Activated T-helper 1 cell treated with anti-CD3 and anti-CD28 coated beads, Interleukin-2, amount 50 U/mL, for 16 hours (primary cell): Measurements from ENCODE around the gene LRIG1.

ENCODE experiments used
- DNase-seq, 2 donors: peaks; one replicate each; pipeline ENCODE4 v3.0.0-alpha.2; 2020; ENCODE audit warnings: low read depth in 1 of 2, low spot score in 1 of 2

LRIG1 gene

DNA sequence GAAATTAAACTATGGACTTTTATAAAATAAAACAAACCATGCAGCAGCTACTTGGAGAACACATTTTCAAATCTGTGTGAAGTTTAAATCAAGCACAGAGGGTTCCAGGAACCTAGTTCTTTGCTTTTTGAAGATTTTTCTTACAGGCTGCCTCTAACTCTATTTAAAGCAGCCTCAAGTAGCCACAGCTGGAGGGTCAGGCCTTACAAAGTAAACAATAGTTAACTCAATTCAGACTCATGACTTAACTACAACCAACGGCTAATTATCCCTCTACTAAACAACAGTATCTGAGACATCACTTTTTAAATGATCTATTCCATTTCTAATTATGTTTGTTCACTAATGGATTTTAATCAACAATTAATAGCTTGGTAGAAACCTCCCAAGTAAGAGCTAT, 9.8 kb downstream of the LRIG1 start:
- no peak for DNase-seq

DNA sequence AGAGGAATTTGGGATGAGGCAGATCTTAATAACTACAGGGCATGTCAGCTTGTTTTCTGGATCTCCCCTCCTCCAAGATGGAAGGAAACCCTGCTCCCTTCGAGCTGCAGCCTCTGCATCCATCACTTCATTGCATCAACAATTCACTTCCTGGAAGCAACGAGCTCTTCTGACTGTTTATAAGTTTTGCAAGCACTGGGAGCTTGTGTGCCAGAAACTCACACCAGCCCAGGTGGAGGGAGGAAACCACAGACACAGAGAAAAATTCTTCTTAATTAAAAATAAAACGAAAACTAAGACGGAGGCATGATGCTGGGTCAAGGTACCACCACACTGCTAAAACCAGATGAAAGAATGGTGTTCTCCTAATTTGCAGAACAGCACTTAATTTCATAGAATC, 10.6 kb downstream of the LRIG1 start:
- no peak for DNase-seq

DNA sequence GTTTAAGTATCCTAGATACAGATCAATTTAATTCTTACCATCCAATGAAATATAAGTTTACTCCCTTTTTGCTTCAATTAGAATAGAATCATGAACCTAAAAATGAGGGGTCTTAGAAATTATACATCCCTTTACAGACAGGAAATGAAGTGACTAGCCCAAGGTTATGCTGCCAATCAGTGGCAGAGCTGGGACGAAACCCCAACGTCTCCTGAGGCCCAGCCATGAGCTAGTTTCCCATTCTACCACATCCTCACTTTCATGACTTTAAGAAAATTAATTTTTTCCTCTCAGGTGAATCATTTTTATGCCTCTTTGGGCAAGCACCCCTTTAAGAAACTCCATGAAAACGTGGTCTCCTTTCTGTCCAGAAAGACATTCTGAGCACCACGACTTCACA, 11.2 kb downstream of the LRIG1 start:
- DNase-seq = no peak

DNA sequence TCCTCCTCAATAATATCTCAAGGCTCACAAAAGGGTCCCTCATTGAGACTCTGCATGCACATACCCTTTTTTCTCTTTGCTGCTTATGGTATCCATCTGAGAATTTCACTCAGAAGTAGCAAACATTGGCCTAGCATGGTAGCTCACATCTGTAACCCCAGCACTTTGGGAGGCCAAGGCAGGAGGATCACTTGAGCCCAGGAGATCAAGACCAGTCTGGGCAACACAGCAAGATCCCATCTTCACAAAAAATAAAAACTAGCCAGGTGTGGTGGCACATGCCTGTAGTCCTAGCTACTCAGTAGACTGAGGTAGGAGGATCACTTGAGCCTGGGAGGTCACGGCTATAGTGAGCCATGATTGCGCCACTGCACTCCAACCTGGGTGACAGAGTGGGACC, 11.7 kb downstream of the LRIG1 start:
- DNase-seq = no peak

DNA sequence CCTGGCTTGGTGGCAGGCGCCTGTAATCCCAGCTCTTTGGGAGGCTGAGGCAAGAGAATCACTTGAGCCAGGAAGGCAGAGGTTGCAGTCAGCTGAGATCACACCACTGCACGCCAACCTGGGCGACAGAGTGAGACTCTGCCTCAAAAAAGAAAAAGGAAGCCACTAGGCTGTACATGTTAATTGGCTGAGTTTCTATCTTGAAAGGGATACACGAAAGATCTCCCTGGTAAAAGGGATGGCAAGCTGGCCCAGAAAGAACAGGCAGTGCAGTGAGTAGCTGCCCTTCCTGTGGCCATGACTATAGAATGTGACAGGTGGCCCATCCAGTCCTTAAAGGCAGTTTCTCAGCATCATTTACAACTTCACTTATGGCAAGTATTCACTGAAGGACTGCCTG, 12.3 kb downstream of the LRIG1 start:
- no peak for DNase-seq

DNA sequence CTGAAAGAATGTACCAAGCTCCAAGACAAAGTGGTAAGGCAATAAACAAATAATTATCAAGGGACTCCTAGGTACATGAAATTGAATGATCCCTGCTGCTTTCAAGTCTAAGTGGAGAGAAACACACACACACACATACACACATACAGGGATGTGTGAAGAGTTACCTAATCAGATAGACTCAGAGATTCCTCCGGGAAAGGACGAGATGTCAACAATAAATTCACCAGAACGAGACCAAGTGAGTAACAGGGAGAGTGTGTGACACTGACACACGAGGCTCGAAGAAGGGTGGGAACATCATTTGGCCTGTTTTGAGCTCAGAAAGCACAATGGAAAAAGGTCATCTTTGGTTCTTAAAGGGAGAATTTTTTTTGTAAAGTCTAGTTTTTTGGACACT, 13.4 kb downstream of the LRIG1 start:
- DNase-seq = no peak

DNA sequence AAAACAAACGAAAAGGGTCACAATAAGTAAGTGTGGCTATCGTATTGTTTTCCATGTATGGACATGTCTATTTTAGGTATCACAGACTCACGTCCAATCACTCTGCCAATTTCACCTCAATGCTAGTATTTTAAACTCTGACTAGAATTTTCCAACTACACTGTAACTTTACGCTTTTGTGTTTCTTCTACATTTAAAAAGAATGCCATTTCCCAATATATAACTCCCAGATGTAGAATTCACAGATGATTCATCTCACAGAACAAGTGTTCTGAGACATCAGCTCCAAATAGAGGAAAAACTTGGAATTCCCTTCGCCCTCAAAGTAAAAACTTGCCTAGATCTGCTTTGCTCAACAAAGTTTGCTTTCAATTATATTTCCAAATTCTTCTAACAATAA, 14.2 kb downstream of the LRIG1 start:
- no peak for DNase-seq

DNA sequence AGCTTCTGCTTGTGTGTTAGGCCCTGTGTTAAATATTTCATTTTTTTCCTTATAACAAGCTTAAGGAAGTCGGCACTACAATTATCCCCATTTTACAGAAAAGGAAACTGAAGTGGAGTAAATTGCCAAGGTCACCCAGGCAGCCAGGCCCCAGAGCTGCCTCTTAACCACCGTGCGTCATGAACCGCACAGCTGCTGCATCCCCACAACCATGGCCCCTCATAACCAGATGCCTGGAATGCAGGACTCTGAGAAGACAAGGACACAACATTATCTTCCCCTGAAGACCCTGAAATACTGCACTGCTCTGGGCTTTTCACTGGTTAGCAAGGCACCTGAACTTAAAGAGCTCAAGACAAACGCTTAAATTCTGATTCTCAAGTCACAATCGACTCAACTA, 14.6 kb downstream of the LRIG1 start:
- DNase-seq = no peak

DNA sequence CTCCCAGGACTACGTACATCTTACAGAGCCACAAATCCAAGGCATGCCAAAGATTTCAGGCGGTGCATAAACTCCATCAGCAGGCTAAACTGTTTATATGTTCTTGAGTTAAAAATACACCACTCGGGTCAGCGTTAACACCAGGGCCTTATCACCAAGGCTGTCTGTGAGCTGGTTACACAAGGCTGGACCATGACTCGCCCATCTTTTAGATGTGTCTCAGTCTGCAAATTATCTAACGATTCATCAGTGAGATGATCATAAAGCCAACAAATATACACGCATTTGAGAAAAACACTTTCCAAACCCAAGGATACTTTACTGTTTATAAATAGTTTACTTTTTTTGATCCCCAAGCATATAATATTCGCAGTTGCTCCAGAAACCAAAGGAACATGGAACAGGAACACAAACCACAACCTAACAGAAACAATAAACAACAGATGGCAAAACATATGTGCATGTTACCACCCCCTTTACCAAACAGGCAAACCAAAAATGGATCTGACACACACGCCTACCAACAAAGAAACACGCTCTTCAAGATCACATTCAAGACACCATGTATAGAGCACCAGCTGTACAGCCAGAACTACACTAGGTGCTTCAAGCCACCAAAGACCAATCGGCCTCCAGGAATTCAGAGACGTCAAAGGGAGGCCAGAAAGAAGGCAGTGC, 15.4 kb downstream of the LRIG1 start:
- DNase-seq = no peak

DNA sequence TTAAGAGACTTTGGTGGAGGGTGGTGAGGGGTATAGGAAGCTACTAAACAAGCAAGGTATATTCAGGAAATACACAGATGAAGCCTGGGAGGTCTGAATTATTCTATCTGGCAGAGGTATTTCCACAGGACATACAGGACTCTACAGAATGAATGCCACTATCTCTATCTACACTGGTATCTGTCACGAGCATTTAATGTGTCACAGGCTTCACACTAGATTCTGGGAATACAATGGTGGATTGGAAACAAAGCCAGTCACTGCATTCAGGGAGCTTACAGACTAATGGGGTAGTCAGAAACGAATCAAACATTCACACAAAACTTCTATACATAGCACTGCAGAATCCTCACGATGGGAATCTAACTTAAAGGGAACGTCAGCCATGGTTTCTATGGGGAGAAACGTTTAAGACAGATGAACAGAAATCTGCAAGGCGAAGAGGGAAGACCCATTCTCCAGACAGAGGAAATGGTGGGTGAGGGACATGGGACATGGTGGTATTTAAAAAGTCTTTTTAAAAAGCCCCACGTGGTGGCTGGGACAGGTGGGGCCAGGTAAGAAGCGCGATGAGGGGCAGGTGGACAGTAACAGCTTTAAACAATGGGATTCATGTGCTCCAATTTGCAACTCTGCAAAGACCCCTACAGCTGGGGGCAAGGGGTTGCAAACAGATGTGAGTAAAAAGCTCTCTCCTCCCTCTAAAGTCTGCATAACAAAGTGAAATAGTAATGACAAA, 16.5 kb downstream of the LRIG1 start:
- no peak for DNase-seq

DNA sequence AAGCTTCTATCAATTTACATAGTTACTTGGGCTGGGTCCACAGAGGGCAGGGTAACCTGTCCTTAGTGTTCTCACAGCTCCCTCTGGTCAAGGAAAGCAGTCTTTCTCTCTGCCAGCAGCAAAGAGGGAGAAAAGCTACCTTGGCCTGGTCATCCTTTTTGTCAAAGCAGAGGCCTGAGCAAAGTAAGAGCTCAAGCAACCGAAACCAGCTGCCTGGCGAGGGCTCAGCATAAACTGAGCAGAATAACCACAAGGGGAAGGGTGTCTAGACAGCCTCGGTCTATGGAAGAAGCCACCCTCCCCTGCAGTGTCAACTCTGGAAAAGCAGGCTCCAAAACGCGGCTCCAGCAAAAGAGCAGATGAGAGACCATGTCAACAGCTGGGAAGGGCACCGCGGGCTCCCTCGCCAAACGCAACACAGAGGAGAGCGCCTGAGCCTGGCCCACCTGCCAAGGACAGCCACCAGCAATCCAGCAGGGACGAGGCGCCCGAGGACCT, 17.4 kb downstream of the LRIG1 start:
- no peak for DNase-seq

DNA sequence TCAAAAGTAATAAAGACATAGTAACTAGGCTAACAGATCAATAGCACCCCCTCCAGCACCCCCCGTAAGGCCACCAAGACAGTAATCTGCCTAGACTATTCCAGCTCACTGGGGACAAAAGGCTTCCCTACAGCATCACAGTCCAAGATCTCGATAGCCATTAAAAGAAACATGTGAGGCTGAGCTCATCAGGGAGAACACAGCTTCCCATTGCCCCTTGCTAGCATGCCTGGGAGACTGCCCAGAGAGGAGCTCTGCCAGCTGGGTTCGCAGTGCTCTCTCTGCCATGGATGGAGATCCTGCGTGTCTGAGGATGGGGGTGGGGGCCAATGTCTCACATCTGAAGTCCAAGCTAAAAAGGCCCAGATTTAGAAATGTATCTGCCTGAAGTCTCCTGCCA, 17.8 kb downstream of the LRIG1 start:
- no peak for DNase-seq

DNA sequence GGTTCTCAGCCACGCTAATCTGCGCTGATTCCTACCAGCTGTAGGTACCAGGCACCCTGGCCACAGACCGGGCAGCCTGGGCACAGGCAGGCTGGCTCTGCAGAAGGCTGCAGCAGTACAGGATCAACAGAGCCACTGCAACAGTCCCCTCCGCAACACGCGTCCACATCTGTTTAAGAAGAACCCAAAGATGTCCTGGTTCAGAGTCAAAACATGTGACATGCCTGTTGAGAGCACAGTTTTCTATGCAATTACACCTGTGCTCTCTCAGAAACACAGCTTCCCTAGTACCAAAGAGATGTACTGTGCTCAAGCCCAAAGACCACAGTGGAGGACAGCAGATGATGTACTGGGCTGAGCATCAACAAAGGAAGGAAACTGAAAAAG, 18.8 kb downstream of the LRIG1 start:
- DNase-seq = no peak

DNA sequence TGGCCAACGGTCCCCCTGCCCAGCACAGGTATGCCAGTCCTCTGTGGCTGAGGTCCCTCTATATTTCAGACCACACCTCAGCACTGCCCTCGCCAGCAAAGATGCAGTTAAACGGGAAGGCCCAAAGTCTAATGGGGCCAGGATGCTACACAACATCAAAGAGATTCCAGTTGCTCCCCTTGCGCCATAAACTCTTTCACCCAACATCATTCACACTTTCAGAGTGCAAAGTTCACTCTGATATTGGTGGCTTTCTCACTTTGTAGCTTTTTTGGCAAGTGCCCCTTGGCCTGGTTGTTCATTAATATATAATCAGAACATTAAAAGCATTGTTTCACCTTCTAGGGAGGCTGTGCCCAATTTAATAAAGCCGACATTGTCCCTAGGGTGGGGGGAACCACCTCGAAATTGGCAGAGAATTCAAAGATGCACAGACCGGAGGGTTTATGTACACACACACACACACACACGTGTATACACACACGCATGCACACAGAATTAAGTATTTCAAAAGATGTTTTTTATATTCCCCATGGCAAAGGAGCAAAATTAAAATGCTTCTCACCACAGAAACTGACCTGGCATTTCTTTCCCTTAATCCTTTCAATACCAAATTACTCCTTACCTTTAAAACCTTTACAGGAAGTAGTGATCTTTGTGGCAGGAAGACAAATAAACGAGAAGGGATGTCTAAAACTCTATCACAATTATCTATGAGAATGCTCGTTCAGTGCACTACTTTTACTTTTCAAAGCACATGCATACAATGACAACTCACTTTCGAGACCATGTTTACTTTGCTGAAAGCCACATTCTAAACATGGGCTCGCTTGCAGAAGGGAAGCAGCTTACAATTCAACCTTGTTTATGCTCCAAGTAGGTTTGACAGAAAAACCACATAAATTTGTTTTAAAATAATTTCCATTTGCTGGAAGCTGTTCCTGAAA, 19.5 kb downstream of the LRIG1 start:
- no peak for DNase-seq

DNA sequence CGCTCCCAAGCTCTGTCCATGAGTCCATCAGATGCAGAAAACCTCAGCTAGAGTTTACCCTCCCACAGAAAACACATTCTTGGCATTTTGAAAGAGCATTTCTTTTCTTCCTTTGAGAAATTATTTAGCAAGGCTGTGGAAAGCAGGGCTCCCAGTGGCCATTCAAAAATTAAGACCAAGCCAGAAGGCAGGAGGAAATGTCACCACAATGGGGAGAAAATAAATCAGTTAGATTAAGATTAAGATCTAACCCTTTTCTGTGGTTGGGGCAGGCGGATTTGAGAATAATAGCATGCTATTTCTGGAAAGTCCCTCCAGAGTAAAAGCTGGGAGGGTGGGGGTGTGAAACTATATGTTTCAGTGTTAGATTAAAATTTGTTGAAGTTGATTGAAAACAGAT, 20.2 kb downstream of the LRIG1 start:
- no peak for DNase-seq

DNA sequence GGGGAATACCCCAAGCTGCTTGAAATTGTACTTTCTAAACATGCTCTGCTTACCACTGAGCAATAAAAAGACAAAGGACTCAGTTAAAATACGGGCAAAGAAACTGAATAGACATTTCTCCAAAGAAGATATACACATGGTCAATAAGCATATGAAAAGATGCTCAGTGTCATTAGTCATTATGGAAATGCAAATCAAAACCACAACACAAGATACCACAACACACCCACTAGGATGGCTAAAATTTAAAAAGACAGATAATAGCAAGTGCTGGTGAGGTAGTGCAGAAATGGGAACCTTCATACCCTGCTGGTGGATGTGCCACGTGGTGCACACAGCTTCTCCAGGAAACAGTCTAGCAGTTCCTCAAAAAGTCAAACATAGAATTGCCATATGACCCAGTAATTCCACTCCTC, 21.3 kb downstream of the LRIG1 start:
- no peak for DNase-seq

DNA sequence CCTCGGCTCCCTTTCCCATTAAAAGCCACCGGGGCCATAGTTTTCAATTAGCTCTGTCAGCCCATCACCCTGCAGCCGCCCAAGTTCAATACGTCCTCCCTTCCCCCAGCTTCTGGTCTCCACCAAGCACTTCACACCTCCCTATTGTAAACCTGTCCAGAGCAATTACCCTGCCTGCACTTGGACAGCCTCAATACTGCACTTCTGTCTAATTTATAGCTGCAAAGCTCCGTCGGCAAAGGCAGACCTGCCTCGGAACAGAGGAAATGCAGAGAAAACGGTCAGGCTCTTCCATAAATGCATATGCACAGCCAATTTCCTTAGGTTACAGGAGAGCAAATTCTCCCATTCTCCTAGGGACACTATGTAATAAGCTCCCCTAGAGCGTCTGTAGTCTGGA, 21.9 kb downstream of the LRIG1 start:
- no peak for DNase-seq

DNA sequence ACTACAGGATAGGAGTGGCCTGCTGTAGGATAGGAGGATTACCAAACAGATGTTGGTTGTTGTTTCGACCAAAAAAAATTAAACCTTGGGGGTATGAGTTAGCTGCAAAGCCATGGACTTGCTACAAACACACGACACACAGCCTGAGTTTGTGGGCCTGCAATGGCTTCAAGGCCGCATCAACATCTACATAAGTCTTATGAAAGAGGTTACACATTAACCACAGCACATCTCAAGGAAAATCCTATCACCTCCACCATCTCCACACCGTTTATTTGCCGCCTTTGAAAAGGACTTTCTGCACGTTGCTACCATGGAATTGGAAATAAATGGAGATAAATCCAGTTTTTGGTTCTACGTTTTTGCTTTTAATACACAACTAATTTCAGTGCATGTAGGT, 23.0 kb downstream of the LRIG1 start:
- no peak for DNase-seq

DNA sequence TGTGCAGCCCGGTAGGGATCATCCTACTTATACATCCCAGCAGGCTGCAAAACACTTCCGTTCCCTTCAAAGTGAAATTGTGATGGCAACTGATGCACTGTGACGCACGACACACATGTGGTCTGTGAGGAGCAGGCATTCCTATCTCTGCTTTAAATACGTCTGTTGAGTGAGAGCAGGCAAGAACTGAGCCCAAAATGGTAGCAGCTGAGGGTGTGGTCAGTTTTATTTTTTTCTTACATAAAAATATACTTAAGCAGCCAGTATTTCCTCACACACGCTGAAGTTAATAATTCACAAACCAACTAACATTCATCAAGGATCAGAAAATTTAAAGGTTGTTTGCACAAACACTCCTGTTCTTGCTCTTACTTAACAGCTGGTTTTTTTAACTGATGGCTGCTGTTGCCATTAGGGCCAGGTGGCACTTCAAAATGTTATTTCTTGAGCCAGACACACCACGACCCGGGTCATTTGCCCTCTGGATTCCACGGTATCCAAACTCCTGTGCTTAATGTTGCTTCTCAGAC, 23.9 kb downstream of the LRIG1 start:
- no peak for DNase-seq

DNA sequence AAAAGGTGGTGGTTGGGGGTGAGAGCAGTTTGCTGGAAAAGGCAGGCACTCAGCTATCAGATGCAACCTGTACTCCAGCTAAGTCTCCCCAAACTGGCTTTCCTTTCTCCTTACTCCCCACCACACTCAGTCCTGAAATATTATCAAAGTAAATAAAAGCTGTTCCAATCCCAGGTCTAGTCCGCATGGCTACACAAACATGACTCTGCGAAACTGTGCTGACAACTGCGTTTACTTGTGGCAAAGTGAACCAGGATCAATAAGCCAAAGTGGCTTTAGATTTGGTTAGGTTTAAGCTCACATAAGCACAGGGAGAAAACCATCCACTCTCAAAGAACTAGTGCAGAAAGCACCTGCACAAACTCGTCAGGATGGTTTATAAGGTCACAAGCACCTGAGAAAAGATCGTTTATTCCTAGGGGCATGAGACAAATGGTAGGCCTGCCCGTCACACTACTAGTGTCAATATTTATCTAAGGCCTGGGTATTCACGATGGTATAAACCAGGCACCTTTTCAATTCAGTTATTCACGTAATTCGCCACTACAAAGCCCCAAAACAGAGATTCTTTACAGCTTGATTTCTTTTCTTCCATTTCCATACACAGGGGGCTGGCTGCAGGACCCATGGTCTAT, 25.3 kb downstream of the LRIG1 start:
- DNase-seq = no peak

DNA sequence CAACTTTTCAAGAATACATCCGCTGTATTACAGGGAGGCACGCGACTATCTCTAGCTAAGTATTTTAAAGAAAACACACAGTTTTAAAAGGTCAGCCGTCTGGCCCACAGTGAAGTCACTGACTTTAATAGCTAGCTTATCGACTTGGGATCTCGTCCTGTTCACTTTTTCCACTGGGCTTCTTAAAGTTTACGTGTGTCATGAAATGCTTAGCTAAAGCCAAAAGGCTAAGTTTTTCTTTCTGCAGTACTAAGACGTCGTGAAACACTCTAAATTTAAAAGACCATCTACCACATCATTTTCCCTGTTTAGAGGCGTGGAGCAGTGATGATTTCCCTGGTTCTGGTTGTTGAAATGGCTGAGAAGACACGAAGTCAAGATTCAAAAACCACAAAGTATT, 27.1 kb downstream of the LRIG1 start:
- no peak for DNase-seq
